ENCODE results near the gene CCDC174.

CCDC174 gene

DNA sequence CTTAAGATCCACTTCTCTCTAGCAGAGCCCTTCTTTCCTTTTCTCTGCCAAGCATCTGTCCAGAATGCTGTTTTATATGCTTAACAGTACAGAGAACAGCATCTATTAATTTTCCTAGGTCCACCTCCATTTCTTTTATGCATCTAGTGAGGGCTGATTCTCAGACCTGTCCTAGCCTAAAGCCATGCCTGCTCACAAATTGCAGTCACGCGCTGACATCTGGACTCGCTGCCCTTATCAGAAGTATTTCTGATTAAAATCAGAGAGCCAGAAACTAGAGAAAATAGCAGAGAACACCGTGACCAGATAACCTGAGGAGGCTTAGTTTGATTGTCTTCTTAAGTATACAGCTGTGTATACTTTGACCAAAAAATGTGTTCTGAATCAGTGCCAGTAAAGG, 25.3 kb downstream of the CCDC174 start:
- TF ChIP-seq CTCF (IDR thresholded peaks at IDR 0.05; ENCODE audit: extremely low read depth, missing control alignments), result no peak

DNA sequence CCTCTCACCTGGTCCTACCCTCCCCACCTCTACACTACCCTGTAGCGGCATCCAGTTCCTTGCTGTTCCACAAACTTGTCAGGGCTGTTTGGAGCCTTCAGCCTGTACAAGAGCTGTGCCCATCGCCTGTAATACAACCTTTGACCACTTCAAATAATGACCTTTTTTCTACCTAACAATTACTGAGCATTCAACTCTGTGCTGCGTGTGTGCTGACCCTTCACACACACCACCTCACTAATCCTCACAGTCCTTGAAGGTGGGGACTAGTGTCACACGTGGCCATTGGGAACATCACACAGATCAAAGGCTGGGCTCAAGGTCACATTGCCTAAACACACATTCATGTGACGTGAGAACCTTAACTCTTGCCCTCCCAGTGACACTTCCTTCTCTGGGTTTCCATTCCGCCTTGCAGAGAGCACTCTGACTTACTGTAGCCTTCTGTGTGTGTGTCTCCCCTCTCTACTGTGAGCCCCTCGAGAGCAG, 26.5 kb downstream of the CCDC174 start:
- TF ChIP-seq CTCF (IDR thresholded peaks at IDR 0.05; ENCODE audit: extremely low read depth, missing control alignments), result no peak
- DNase-seq (ENCODE audit: low spot score), result no peak

More for the DNA sequence above, 25.3 kb downstream of the CCDC174 start:
- DNase-seq (ENCODE audit: low spot score), result no peak

- no peak for DNase-seq (ENCODE audit: low spot score)
- no peak for TF ChIP-seq CTCF (IDR thresholded peaks at IDR 0.05; ENCODE audit: extremely low read depth, missing control alignments)
These were observed 28.6 kb downstream of the CCDC174 start for GRCh38 chr3:14680115-14680514.

- DNase-seq (ENCODE audit: low spot score), result no peak
- no peak for TF ChIP-seq CTCF (IDR thresholded peaks at IDR 0.05; ENCODE audit: extremely low read depth, missing control alignments)
These were observed 29.2 kb downstream of the CCDC174 start for GRCh38 chr3:14680716-14681115.

GRCh38 chr3:14684447-14684846, 32.9 kb downstream of the CCDC174 start:
- no peak for TF ChIP-seq CTCF (IDR thresholded peaks at IDR 0.05; ENCODE audit: extremely low read depth, missing control alignments)
- DNase-seq (ENCODE audit: low spot score), result no peak

- no peak for DNase-seq (ENCODE audit: low spot score)
- no peak for TF ChIP-seq CTCF (IDR thresholded peaks at IDR 0.05; ENCODE audit: extremely low read depth, missing control alignments)
These were observed 33.6 kb downstream of the CCDC174 start for GRCh38 chr3:14685179-14685578.

DNA sequence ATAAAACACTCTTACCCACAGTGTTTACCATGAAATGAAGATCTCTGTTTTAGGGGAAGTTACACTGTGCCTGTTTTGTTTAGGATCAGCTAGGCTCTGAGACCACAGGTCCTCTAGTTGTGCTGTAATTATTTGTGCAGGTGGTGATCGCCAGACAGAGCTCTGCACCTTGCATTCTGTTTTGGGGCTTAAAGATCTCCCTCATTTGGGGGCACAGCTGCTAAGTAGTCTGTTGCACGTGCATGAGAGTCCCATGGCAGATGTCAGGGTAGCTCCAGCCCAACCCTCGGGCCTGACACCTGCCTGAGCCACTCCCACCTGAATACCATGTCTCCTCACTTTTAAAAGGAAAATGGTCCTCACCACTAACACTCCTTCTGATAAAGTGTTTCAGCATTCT, 35.8 kb downstream of the CCDC174 start:
- no peak for TF ChIP-seq CTCF (IDR thresholded peaks at IDR 0.05; ENCODE audit: extremely low read depth, missing control alignments)
- DNase-seq (ENCODE audit: low spot score), result no peak

All from GM20000 (cell line).